Neuronal stem cell (in vitro differentiated cells): Measurements from ENCODE around the gene PLXDC1.
A peak's percentile ranks its signal among the peaks of the same experiment; 100 is the strongest.

Experiments used
- DNase-seq: peaks from one replicate; pipeline ENCODE4 v3.0.0-alpha.2; 2013; ENCODE audit warnings: low spot score
- H2AFZ ChIP-seq: one replicate; pipeline ENCODE4 v1.6.1; 2013; ENCODE audit warnings: mild to moderate bottlenecking, low read length, inconsistent platforms
- H2AK5ac ChIP-seq: 2 replicates; pipeline ENCODE4 v1.6.1; 2013; ENCODE audit warnings: low read depth, mild to moderate bottlenecking, inconsistent platforms, low read length, moderate library complexity, mixed read lengths
- H2BK120ac ChIP-seq: 2 replicates; pipeline ENCODE4 v1.6.1; 2013; ENCODE audit warnings: low read depth, mild to moderate bottlenecking, inconsistent platforms, low read length, moderate library complexity, mixed read lengths
- H2BK12ac ChIP-seq: one replicate; pipeline ENCODE4 v1.6.1; 2013; ENCODE audit warnings: low read length, inconsistent platforms
- H2BK15ac ChIP-seq: 2 replicates; pipeline ENCODE4 v1.6.1; 2013; ENCODE audit warnings: mild to moderate bottlenecking, low read length, inconsistent platforms, mixed read lengths
- H2BK5ac ChIP-seq: one replicate; pipeline ENCODE4 v1.6.1; 2013; ENCODE audit warnings: inconsistent platforms, mild to moderate bottlenecking, low read length, moderate library complexity
- H3K14ac ChIP-seq: one replicate; pipeline ENCODE4 v1.6.1; 2013; ENCODE audit warnings: low read length, inconsistent platforms
- H3K18ac ChIP-seq: 2 replicates; pipeline ENCODE4 v1.6.1; 2013; ENCODE audit warnings: low read length, inconsistent platforms
- H3K23ac ChIP-seq: 2 replicates; pipeline ENCODE4 v1.6.1; 2013; ENCODE audit warnings: low read depth, mild to moderate bottlenecking, mixed read lengths, low read length, inconsistent platforms; ENCODE audit not compliant: poor library complexity
- H3K27ac ChIP-seq: replicated peaks from 3 replicates; pipeline ENCODE4 v1.5.1; 2013; ENCODE audit warnings: low read length, inconsistent platforms
- H3K27me3 ChIP-seq, 3 experiments: 2 replicates each; pipeline ENCODE4 v1.6.1; 2013; ENCODE audit warnings: low read length in 3 of 3, mild to moderate bottlenecking in 2 of 3, inconsistent platforms in 1 of 3, low read depth in 1 of 3, mixed read lengths in 1 of 3, moderate library complexity in 1 of 3; ENCODE audit not compliant: control insufficient read depth in 3 of 3, insufficient read depth in 3 of 3
- H3K36me3 ChIP-seq, 2 donors: replicated peaks in 1 of 2; 2 replicates each; pipeline ENCODE4 v1.6.1; 2013; ENCODE audit warnings: low read length in 2 of 2; ENCODE audit not compliant: control insufficient read depth in 2 of 2, insufficient read depth in 2 of 2
- H3K4ac ChIP-seq: 2 replicates; pipeline ENCODE4 v1.6.1; 2013; ENCODE audit warnings: inconsistent platforms, mild to moderate bottlenecking, low read length, moderate library complexity
- H3K4me1 ChIP-seq, 2 donors: 1 replicate in 1 of 2; 2 replicates in 1 of 2; pipeline ENCODE4 v1.6.1; 2013; ENCODE audit warnings: low read length in 2 of 2, low read depth in 1 of 2; ENCODE audit not compliant: control insufficient read depth in 2 of 2, insufficient read depth in 1 of 2
- H3K4me2 ChIP-seq: one replicate; pipeline ENCODE4 v1.6.1; 2013; ENCODE audit warnings: mild to moderate bottlenecking, low read length, inconsistent platforms; ENCODE audit not compliant: insufficient read depth, poor library complexity, severe bottlenecking
- H3K4me3 ChIP-seq, 2 donors: 2 replicates each; pipeline ENCODE4 v1.5.1; 2013; ENCODE audit warnings: low read length in 2 of 2, mild to moderate bottlenecking in 2 of 2, inconsistent platforms in 1 of 2, moderate library complexity in 1 of 2
- H3K79me1 ChIP-seq: one replicate; pipeline ENCODE4 v1.6.1; 2013; ENCODE audit warnings: low read depth, mild to moderate bottlenecking, inconsistent platforms, low read length, moderate library complexity
- H3K9ac ChIP-seq: one replicate; pipeline ENCODE4 v1.6.1; 2013; ENCODE audit warnings: mild to moderate bottlenecking, low read depth, low read length, inconsistent platforms; ENCODE audit not compliant: poor library complexity
- H3K9me3 ChIP-seq, 2 donors: replicated peaks in 1 of 2; 2 replicates each; pipeline versions ENCODE3 to v1.6.1; 2013; ENCODE audit warnings: low read length in 2 of 2, mild to moderate bottlenecking in 2 of 2, inconsistent platforms in 1 of 2, low read depth in 1 of 2, mixed read lengths in 1 of 2, moderate library complexity in 1 of 2; ENCODE audit not compliant: control insufficient read depth in 2 of 2, insufficient read depth in 1 of 2
- H4K8ac ChIP-seq: one replicate; pipeline ENCODE4 v1.6.1; 2013; ENCODE audit warnings: low read depth, mild to moderate bottlenecking, inconsistent platforms, low read length, moderate library complexity
- H4K91ac ChIP-seq: one replicate; pipeline ENCODE4 v1.6.1; 2013; ENCODE audit warnings: low read length, low read depth, mild to moderate bottlenecking, inconsistent platforms; ENCODE audit not compliant: poor library complexity
- WGBS, 2 donors: extraction: QIAGEN DNeasy Blood & Tissue Kit; methylation state at CpG; one replicate each; pipeline ENCODE4 v1.1.7; 2013; ENCODE audit warnings: missing lambda C conversion rate in 2 of 2, mixed read lengths in 1 of 2; ENCODE audit not compliant: insufficient read length in 2 of 2, insufficient replicate concordance in 1 of 2; ENCODE audit errors: extremely low coverage in 2 of 2; 5-methylcytosine and 5-hydroxymethylcytosine counted together

The PLXDC1 gene

DNA sequence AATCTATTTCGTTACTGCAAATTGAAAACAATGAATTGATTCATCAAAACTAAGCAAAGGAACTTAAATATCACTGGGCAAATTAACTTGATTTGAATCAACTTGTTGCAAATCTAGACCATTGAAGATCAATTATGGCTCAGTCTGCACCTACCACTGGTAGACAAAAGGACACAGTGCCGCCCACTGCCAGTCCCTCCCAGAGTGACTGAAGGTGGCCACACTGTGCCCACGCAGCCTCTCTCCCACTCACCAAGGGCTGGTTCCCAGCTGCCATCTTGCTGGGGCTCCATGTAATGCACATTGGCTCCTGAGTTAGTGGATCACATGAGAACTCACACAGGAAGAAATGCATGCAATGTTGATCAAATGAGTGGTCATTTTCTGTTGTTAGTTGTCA, 78.1 kb downstream of the PLXDC1 start:
- no peak for DNase-seq
- H2BK15ac ChIP-seq = no peak overlapping the region
- H3K27ac ChIP-seq = no peak overlapping the region

DNA sequence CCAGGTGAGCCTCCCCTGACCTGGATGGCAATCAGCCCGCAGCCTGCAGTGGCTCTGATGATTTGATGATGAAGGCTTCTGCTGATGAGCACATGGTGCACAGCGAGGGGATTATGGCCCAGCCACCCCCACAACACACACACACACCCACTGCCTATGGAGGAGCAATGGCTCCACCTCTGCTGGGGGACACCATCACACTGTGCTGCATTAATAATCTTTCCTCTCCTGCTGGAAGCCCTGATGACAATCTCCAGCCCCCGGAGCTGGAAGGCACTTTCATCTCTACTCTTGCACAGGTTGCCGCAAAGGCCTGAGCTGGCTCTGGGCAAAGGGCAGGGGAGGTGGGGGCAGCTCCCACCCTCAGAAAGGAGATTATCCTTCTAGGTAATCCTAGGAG, 79.9 kb downstream of the PLXDC1 start:
- H2BK5ac ChIP-seq = no peak overlapping the region
- peak overlapping the region; percentile 71 for H2BK15ac ChIP-seq
- no peaks in the 10 kb centered on the region for H3K9me3 ChIP-seq
- H2BK12ac ChIP-seq = no peak overlapping the region
- no peak overlapping the region for H3K4me2 ChIP-seq
- H4K91ac ChIP-seq = no peak overlapping the region
- no peak overlapping the region for H3K14ac ChIP-seq
- no peak overlapping the region for H3K23ac ChIP-seq
- no peak overlapping the region for H3K18ac ChIP-seq
- DNase-seq = no peak
- H3K4me1 ChIP-seq = peaks cover 6 to 7% of the 10 kb centered on the region in 2 donors
- H3K79me1 ChIP-seq = no peaks in the 10 kb centered on the region
- H3K9ac ChIP-seq = no peak overlapping the region
- H3K27ac ChIP-seq = no peak overlapping the region
- no peak overlapping the region for H4K8ac ChIP-seq
- H3K4me3 ChIP-seq = no peak overlapping the region
- no peaks in the 10 kb centered on the region for H3K27me3 ChIP-seq
- H2BK120ac ChIP-seq = no peak overlapping the region
- H2AK5ac ChIP-seq = no peak overlapping the region
- H3K36me3 ChIP-seq = no peaks in the 10 kb centered on the region
- H3K4ac ChIP-seq = no peak overlapping the region
- no CpG with 5 or more reads among the region's 4 CpGs for WGBS, 2 donors
- H2AFZ ChIP-seq = no peak overlapping the region

More for the DNA sequence above, 78.1 kb downstream of the PLXDC1 start:
- H3K9ac ChIP-seq = no peak overlapping the region
- no peak overlapping the region for H2AFZ ChIP-seq
- H3K18ac ChIP-seq = no peak overlapping the region
- H3K27me3 ChIP-seq = no peaks in the 10 kb centered on the region
- H3K4me3 ChIP-seq = no peak overlapping the region
- WGBS, 2 donors = no CpG with 5 or more reads among the region's 3 CpGs
- H3K79me1 ChIP-seq = no peaks in the 10 kb centered on the region
- no peak overlapping the region for H4K8ac ChIP-seq
- no peak overlapping the region for H2BK120ac ChIP-seq
- H2BK5ac ChIP-seq = no peak overlapping the region
- H3K23ac ChIP-seq = no peak overlapping the region
- H3K4me1 ChIP-seq = peaks cover 0 to 6% of the 10 kb centered on the region in 2 donors
- no peak overlapping the region for H4K91ac ChIP-seq
- H3K4ac ChIP-seq = no peak overlapping the region
- no peak overlapping the region for H2BK12ac ChIP-seq
- H2AK5ac ChIP-seq = no peak overlapping the region
- no peaks in the 10 kb centered on the region for H3K36me3 ChIP-seq
- no peak overlapping the region for H3K4me2 ChIP-seq
- no peak overlapping the region for H3K14ac ChIP-seq
- H3K9me3 ChIP-seq = no peaks in the 10 kb centered on the region

DNA sequence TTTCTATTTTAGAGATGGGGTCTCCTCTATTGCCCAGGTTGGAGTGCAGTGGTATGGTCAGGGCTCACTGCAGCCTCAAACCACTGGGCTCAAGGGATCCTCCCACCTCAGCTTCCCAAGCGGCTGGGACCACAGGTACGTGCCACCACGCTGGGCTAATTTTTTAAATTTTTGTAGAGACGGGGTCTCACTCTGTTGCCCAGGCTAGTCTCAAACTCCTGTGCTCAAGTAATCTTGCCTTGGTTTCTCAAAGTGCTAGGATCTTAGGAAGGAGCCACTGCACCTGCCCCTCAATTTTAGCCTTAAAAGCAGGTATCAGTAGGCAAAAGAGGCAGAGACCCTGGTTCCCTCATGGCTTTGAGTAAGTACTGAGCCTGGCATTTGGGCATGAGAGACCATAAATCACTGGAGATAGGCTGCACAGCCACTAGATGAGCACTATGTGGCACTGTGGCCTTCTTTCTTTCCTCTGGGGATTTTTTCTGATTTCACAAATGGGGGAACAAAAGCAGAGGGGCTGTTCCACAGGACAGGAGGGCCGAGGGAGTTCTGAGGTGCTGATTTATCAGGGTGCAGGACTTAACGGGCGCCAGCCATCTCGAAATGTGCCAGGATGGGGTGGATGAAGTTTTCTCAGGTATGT, 82.2 kb downstream of the PLXDC1 start:
- Histone ChIP-seq H4K8ac (no peak overlapping the region), H3K79me1 (no peaks in the 10 kb centered on the region), H3K9me3 (no peaks in the 10 kb centered on the region), H2AFZ (no peak overlapping the region), H2BK120ac (no peak overlapping the region), H3K9ac (no peak overlapping the region), H2BK5ac (no peak overlapping the region), H3K14ac (no peak overlapping the region), H3K4me3 (no peak overlapping the region), H3K4me1 (peaks cover 7 to 8% of the 10 kb centered on the region in 2 donors), H4K91ac (no peak overlapping the region), H3K23ac (peak overlapping the region; percentile 17), H3K4me2 (no peak overlapping the region), H3K36me3 (no peaks in the 10 kb centered on the region), H3K27me3 (no peaks in the 10 kb centered on the region), H3K4ac (no peak overlapping the region), H2AK5ac (peak overlapping the region; percentile 82), H2BK12ac (peak overlapping the region; percentile 47), H3K18ac (peak overlapping the region; percentile 78), H3K27ac (no peak overlapping the region), H2BK15ac (peak overlapping the region; percentile 67)
- no CpG with 5 or more reads among the region's 8 CpGs for WGBS, 2 donors
- peak; percentile 38 for DNase-seq

DNA sequence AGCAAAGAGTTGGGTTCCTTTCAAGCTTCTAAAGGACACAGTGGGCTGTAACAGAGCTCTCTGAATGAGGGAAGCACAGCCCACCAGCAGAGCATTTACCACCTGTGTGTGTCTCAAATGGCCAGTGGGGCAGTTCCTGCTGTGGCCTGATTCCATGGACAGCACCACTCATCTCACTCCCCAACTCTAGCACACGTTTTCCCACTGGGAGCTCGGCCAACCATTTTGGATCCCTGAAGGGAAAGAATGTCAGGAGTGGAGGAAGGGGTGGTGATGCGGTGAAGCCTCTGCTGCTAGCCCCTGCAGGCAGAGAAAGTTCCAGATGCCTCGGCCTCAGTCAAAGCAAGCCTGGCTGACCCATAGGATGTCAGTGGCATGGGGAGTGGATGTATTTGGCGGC, 86.6 kb downstream of the PLXDC1 start:
- H2AK5ac ChIP-seq = no peak overlapping the region
- H4K91ac ChIP-seq = no peak overlapping the region
- no peaks in the 10 kb centered on the region for H3K9me3 ChIP-seq
- WGBS, 2 donors = no CpG with 5 or more reads among the region's 5 CpGs
- no peak overlapping the region for H2BK120ac ChIP-seq
- no peak overlapping the region for H2BK12ac ChIP-seq
- no peak overlapping the region for H2BK15ac ChIP-seq
- H3K23ac ChIP-seq = no peak overlapping the region
- no peak overlapping the region for H3K4ac ChIP-seq
- no peak overlapping the region for H2AFZ ChIP-seq
- H3K27me3 ChIP-seq = no peaks in the 10 kb centered on the region
- no peaks in the 10 kb centered on the region for H3K36me3 ChIP-seq
- H3K27ac ChIP-seq = no peak overlapping the region
- peak overlapping the region; percentile 30 for H3K18ac ChIP-seq
- H3K4me1 ChIP-seq = peaks cover 6 to 11% of the 10 kb centered on the region in 2 donors
- H3K4me2 ChIP-seq = no peak overlapping the region
- no peak overlapping the region for H2BK5ac ChIP-seq
- no peak overlapping the region for H4K8ac ChIP-seq
- H3K4me3 ChIP-seq = peak overlapping the region in 1 of 2 donors; percentile 8
- DNase-seq = no peak
- no peak overlapping the region for H3K14ac ChIP-seq
- H3K79me1 ChIP-seq = no peaks in the 10 kb centered on the region
- H3K9ac ChIP-seq = no peak overlapping the region
